Measurements from ENCODE around the gene ARHGEF18.

DNA sequence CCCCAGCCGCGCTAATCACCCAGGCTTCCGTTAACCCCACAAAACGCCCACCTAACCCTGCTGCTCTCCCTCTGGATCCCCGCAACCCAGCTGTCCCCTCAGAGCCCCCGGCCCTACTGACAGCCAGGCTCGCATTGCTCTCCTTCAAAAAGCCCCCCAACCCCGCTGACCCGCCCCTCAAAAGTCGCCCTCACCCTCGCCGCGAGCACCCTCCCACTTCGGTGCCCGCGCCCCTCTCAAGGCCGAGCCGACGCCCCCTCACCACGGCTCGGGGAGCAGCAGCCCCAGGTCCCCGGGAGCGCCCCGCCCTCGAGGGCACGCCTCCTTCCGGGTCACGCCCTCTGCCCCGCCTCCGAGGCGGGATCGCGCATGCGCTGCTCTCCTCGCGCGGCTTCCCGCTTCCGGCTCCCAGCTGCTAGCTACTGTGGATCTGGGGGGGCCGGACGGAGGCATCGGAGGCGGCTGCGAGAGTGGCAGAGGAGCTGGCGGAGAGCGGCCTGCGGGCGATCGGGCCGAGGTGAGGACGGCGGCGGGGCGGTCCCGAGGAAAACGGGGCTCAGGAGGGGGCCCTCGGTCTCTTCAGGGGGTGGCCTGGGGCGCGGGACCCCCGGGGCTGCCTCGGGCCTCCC lies 46.1 kb downstream of the ARHGEF18 start:
- TF ChIP-seq, protein P1, sequence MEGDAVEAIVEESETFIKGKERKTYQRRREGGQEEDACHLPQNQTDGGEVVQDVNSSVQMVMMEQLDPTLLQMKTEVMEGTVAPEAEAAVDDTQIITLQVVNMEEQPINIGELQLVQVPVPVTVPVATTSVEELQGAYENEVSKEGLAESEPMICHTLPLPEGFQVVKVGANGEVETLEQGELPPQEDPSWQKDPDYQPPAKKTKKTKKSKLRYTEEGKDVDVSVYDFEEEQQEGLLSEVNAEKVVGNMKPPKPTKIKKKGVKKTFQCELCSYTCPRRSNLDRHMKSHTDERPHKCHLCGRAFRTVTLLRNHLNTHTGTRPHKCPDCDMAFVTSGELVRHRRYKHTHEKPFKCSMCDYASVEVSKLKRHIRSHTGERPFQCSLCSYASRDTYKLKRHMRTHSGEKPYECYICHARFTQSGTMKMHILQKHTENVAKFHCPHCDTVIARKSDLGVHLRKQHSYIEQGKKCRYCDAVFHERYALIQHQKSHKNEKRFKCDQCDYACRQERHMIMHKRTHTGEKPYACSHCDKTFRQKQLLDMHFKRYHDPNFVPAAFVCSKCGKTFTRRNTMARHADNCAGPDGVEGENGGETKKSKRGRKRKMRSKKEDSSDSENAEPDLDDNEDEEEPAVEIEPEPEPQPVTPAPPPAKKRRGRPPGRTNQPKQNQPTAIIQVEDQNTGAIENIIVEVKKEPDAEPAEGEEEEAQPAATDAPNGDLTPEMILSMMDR (IDR thresholded peaks at IDR 0.05) = peak in 1 of 4 experiments; percentile 30
- peak; percentile 50 to 62 for TF ChIP-seq POLR2A (IDR thresholded peaks at IDR 0.05)
- TF ChIP-seq POLR2AphosphoS5 (IDR thresholded peaks at IDR 0.05) = peak; percentile 79

All from gastroesophageal sphincter (tissue), 3 donors.